ENCODE results near the gene SETBP1. TPM values are rescaled to one million over a fixed set of nuclear protein-coding genes. Genes with fewer than 3 reads are reported as not detected.

SETBP1 gene
- total RNA-seq, 1 experiment from 2014 or later = 14.0 TPM

- intact Hi-C loops (cut with micrococcal nuclease; ENCODE audit: unreplicated experiment) = no loop called here
- H3K27me3 ChIP-seq (replicated peaks; ENCODE audit: insufficient read depth, low read depth, low read length, poor library complexity) = no peaks in the 10 kb centered on the region
- no peak overlapping the region for H3K27ac ChIP-seq (ENCODE audit: low read depth, low read length, poor library complexity, severe bottlenecking)
- no peaks in the 10 kb centered on the region for H3K36me3 ChIP-seq (ENCODE audit: insufficient read depth, low read length, poor library complexity, severe bottlenecking)
- no peak for TF ChIP-seq CTCF (conservative IDR thresholded peaks at IDR 0.05; ENCODE audit: low read depth, low read length)
- no peak for TF ChIP-seq EZH2 (IDR thresholded peaks at IDR 0.05; ENCODE audit: borderline replicate concordance, low read depth, low read length, poor library complexity, severe bottlenecking)
- ChIA-PET CTCF (no interaction called here), POLR2A (ENCODE audit: low non-redundant PET) (no interaction called here)
- DNase-seq (ENCODE audit: low spot score) = no peak
- no TSS peak for BruUV-seq (replicated peaks)
- H3K9me3 ChIP-seq (ENCODE audit: low read depth, low read length, poor library complexity, severe bottlenecking) = no peaks in the 10 kb centered on the region
- H3K4me1 ChIP-seq (ENCODE audit: insufficient read depth, low read length, poor library complexity, severe bottlenecking) = peaks cover 6% of the 10 kb centered on the region
- H3K4me3 ChIP-seq (ENCODE audit: low read depth, low read length, poor library complexity, severe bottlenecking) = no peak overlapping the region
Measured at GRCh38 chr18:45034179-45034578, 353.5 kb downstream of the SETBP1 start.

- BruUV-seq (replicated peaks) = no TSS peak
- Histone ChIP-seq H3K27me3 (replicated peaks; ENCODE audit: insufficient read depth, low read depth, low read length, poor library complexity) (no peaks in the 10 kb centered on the region), H3K9me3 (ENCODE audit: low read depth, low read length, poor library complexity, severe bottlenecking) (no peaks in the 10 kb centered on the region), H3K4me1 (ENCODE audit: insufficient read depth, low read length, poor library complexity, severe bottlenecking) (peaks cover 6% of the 10 kb centered on the region), H3K4me3 (ENCODE audit: low read depth, low read length, poor library complexity, severe bottlenecking) (no peak overlapping the region), H3K36me3 (ENCODE audit: insufficient read depth, low read length, poor library complexity, severe bottlenecking) (no peaks in the 10 kb centered on the region), H3K27ac (ENCODE audit: low read depth, low read length, poor library complexity, severe bottlenecking) (no peak overlapping the region)
- ChIA-PET CTCF (no interaction called here), POLR2A (ENCODE audit: low non-redundant PET) (no interaction called here)
- intact Hi-C loops (cut with micrococcal nuclease; ENCODE audit: unreplicated experiment) = no loop called here
- DNase-seq (ENCODE audit: low spot score) = no peak
- TF ChIP-seq EZH2 (IDR thresholded peaks at IDR 0.05; ENCODE audit: borderline replicate concordance, low read depth, low read length, poor library complexity, severe bottlenecking) (no peak), CTCF (conservative IDR thresholded peaks at IDR 0.05; ENCODE audit: low read depth, low read length) (no peak)
Measured at GRCh38 chr18:45037618-45038017, 356.9 kb downstream of the SETBP1 start.

- CTCF ChIA-PET = no interaction called here
Measured at GRCh38 chr18:45039376-45039775, 358.7 kb downstream of the SETBP1 start.

More at GRCh38 chr18:45039376-45039775, 358.7 kb downstream of the SETBP1 start:
- Histone ChIP-seq H3K27me3 (replicated peaks; ENCODE audit: insufficient read depth, low read depth, low read length, poor library complexity) (no peaks in the 10 kb centered on the region), H3K4me1 (ENCODE audit: insufficient read depth, low read length, poor library complexity, severe bottlenecking) (peaks cover 6% of the 10 kb centered on the region), H3K36me3 (ENCODE audit: insufficient read depth, low read length, poor library complexity, severe bottlenecking) (no peaks in the 10 kb centered on the region), H3K4me3 (ENCODE audit: low read depth, low read length, poor library complexity, severe bottlenecking) (no peak overlapping the region), H3K9me3 (ENCODE audit: low read depth, low read length, poor library complexity, severe bottlenecking) (no peaks in the 10 kb centered on the region), H3K27ac (ENCODE audit: low read depth, low read length, poor library complexity, severe bottlenecking) (no peak overlapping the region)
- TF ChIP-seq EZH2 (IDR thresholded peaks at IDR 0.05; ENCODE audit: borderline replicate concordance, low read depth, low read length, poor library complexity, severe bottlenecking) = no peak
- no peak for TF ChIP-seq CTCF (conservative IDR thresholded peaks at IDR 0.05; ENCODE audit: low read depth, low read length)
- POLR2A ChIA-PET (ENCODE audit: low non-redundant PET) = no interaction called here
- BruUV-seq (replicated peaks) = no TSS peak
- no peak for DNase-seq (ENCODE audit: low spot score)
- intact Hi-C loops (cut with micrococcal nuclease; ENCODE audit: unreplicated experiment) = no loop called here
